PC-9 (cell line): ENCODE measurements around the gene SEC62.

Source experiments
- EZH2 ChIP-seq: fragments of 200-600 bp; sonication (generic); IDR thresholded peaks from 2 replicates; pipeline ENCODE4 v1.8.0; 2017; ENCODE audit warnings: antibody characterized with exemption, low read depth
- TF ChIP-seq, protein P1 (sequence below): fragments of 200-600 bp; sonication (generic); conservative IDR thresholded peaks from 2 replicates; pipeline ENCODE4 v1.6.1; 2017; ENCODE audit warnings: mixed run types, antibody characterized with exemption, mild to moderate bottlenecking, moderate library complexity

DNA sequence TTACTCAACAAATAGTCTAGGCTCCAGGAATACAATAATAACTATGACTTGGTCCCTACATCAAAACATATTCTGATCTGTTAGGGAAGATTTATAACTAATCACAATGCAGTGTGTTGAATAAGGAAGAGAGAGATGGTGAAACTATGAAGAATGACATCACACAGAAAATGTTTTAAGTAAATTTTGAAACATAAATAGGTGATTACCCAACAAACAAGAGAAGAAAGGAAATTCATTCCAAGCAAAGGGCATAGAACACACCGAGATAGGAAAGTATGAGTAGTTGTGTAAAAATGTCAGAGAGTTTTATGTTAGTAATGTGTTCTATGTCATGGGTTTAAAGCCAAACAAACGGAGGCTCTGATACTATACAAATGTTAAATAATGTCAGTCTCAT, 13.4 kb downstream of the SEC62 start:
- TF ChIP-seq EZH2, result no peak
- TF ChIP-seq, protein P1, sequence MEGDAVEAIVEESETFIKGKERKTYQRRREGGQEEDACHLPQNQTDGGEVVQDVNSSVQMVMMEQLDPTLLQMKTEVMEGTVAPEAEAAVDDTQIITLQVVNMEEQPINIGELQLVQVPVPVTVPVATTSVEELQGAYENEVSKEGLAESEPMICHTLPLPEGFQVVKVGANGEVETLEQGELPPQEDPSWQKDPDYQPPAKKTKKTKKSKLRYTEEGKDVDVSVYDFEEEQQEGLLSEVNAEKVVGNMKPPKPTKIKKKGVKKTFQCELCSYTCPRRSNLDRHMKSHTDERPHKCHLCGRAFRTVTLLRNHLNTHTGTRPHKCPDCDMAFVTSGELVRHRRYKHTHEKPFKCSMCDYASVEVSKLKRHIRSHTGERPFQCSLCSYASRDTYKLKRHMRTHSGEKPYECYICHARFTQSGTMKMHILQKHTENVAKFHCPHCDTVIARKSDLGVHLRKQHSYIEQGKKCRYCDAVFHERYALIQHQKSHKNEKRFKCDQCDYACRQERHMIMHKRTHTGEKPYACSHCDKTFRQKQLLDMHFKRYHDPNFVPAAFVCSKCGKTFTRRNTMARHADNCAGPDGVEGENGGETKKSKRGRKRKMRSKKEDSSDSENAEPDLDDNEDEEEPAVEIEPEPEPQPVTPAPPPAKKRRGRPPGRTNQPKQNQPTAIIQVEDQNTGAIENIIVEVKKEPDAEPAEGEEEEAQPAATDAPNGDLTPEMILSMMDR, result no peak
